Stimulated activated CD8-positive, alpha-beta memory T cell treated with anti-CD3 and anti-CD28 coated beads, Interleukin-4, amount 100 ng/mL, for 24 hours (primary cell): ENCODE results near the gene DBN1.

Source experiments
- DNase-seq: peaks from one replicate; pipeline ENCODE4 v3.0.0-alpha.2; 2020; ENCODE audit warnings: low read depth

Gene DBN1

GRCh38 chr5:177473443-177474001 lies at the start of gene DBN1:
DBN1 (minus strand) TSS chr5:177473634; CDS start chr5:177473521, 113 bp downstream.
- DNase-seq: no peak

- no peak for DNase-seq
These were observed 47.6 kb upstream of the DBN1 start for GRCh38 chr5:177520916-177521513.

GRCh38 chr5:177520271-177520670 lies 46.8 kb upstream of the DBN1 start:
- no peak for DNase-seq

- no peak for DNase-seq
These were observed 46.2 kb upstream of the DBN1 start for GRCh38 chr5:177519463-177520235.

GRCh38 chr5:177516601-177517568 lies 43.5 kb upstream of the DBN1 start, which contains the start of gene DDX41:
DDX41 (minus strand) TSS chr5:177516961; CDS start chr5:177516945, 16 bp downstream.
- DNase-seq: peak; percentile 94

- no peak for DNase-seq
These were observed 42.1 kb upstream of the DBN1 start for GRCh38 chr5:177515580-177515979.

- no peak for DNase-seq
These were observed 41.1 kb upstream of the DBN1 start for GRCh38 chr5:177514541-177514940.

- DNase-seq: no peak
These were observed 40.1 kb upstream of the DBN1 start for GRCh38 chr5:177513500-177513899.

GRCh38 chr5:177512736-177513380 lies 39.4 kb upstream of the DBN1 start:
- DNase-seq: no peak

- no peak for DNase-seq
These were observed 38.6 kb upstream of the DBN1 start for GRCh38 chr5:177511796-177512675.

GRCh38 chr5:177511181-177511580 lies 37.7 kb upstream of the DBN1 start:
- no peak for DNase-seq

- no peak for DNase-seq
These were observed 37.2 kb upstream of the DBN1 start for GRCh38 chr5:177510567-177511053.

- DNase-seq: no peak
These were observed 36.6 kb upstream of the DBN1 start for GRCh38 chr5:177509991-177510566.

- no peak for DNase-seq
These were observed 36.0 kb upstream of the DBN1 start, which contains the start of gene DOK3 for GRCh38 chr5:177509381-177509951. DOK3 (minus strand) TSS chr5:177509826; CDS start chr5:177509540, 286 bp downstream.

GRCh38 chr5:177508837-177509236 lies 35.4 kb upstream of the DBN1 start:
- DNase-seq: no peak

GRCh38 chr5:177508221-177508611 lies 34.8 kb upstream of the DBN1 start:
- no peak for DNase-seq

- DNase-seq: no peak
These were observed 34.3 kb upstream of the DBN1 start for GRCh38 chr5:177507596-177508220.

GRCh38 chr5:177507165-177507564 lies 33.7 kb upstream of the DBN1 start:
- DNase-seq: no peak

- DNase-seq: no peak
These were observed 31.6 kb upstream of the DBN1 start for GRCh38 chr5:177505075-177505474.
